GM21423 (cell line): ENCODE measurements around the gene HRH3.

Experiments
- ATAC-seq: cut with Tn5 transposase; IDR thresholded peaks from one replicate; pipeline ENCODE4 v1.9.1; 2021; ENCODE audit warnings: mild to moderate bottlenecking, moderate library complexity; ENCODE audit not compliant: unreplicated experiment

HRH3 gene

DNA sequence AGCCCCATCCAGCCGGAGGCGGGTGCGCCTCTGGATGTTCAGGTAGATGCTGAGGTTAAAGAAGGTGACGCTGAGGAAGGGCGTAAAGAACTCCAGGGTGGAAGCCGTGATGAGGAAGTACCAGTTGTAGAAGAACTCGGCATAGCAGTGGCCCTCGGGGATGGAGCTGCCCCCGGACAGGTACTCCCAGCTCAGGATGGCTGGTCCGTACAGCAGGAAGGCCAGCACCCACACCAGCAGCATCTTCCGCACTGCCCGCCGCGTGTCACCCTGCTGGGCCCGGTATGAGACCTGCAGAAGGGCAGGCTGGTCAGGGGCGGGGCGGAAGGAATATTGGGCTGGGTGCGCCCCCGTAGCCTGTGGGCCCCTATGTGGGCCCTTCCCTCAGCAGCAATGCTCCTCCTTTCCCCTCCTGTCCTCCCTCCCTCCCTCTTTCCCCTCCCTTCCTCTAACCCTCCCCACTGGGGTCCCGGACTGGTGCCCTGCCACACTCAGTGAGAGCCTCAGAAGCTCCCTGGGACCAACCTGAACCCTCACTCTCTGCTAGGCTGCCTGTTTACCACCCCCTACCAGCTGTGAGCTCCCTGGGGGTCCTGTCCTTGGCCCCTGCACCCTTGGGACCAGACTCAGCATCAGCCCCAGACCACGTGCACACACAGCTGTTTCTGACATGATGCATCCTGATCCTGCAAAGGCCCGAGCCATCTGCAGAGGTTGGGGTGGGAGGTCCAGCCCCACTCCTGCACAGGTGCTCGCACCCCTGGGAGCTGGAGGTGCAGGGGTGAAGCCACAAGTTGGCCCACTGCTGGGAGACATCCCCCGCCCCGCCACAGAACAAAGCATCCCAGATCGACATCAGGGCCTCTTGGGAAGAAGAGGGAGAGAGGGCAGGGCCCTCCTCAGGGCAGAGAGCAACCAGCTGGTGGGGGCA is 3.2 kb downstream of the HRH3 start:
- no peak for ATAC-seq

DNA sequence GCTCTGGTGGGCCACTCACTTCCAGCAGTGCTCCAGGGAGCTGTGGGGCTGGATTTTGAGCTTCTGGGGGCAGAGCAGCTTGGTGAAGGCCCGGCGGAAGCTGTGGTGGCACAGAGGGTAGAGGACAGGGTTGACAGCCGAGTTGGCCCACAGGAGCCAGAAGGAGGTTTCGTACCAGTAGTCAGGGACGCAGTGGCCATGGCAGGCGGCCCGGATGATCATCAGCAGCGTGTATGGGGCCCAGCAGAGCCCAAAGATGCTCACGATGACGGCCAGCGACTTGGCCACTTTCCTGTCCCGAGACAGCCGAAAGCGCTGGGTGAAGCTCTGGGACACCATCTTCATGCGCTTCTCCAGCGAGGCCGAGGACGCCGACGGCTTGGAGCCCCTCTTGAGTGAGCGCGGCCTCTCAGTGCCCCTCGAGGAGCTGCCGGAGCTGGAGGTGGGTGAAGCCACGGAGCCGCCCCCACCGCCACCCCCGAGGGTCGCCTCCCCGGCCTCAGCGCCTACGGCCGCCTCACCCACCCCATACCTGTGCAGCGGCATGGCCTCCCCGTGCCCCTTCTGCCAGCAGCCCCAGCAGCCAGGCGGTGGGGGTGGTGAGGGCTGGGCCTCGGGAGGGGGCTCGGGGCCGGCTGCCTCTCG is 4.0 kb downstream of the HRH3 start:
- ATAC-seq, result no peak

- no peak for ATAC-seq
Measured at GRCh38 chr20:62215020-62215990, 4.8 kb downstream of the HRH3 start.

GRCh38 chr20:62214067-62214466 is 6.0 kb downstream of the HRH3 start:
- ATAC-seq, result no peak

DNA sequence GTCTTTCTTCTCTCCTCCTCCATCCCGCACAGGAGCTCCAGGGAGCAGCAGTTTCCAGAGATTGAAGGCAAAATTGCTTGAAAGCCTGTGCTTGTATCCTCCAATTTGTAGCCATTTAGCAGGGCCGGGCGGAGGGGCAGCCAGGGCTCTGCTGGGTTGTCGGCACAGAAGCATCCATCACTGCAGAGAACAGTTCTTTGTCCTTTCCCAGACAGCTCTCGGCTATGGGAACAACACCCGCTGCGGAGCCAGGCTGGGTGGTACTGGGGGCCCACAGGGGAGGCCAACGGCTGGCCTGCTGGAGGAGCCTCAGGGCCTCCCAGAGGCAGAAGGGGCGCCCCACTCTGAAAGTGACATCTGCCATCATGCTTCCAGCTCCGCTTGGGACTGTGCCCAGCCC is 7.8 kb downstream of the HRH3 start:
- ATAC-seq, result no peak

- no peak for ATAC-seq
Measured at GRCh38 chr20:62211769-62212288, 8.2 kb downstream of the HRH3 start.

- ATAC-seq, result no peak
Measured at GRCh38 chr20:62211216-62211615, 8.9 kb downstream of the HRH3 start.

- no peak for ATAC-seq
Measured at GRCh38 chr20:62210496-62210855, 9.6 kb downstream of the HRH3 start.

GRCh38 chr20:62209850-62210495 is 10.1 kb downstream of the HRH3 start:
- ATAC-seq, result no peak

- ATAC-seq, result no peak
Measured at GRCh38 chr20:62208795-62209755, 11.0 kb downstream of the HRH3 start.

- ATAC-seq, result no peak
Measured at GRCh38 chr20:62208061-62208794, 11.8 kb downstream of the HRH3 start.

- no peak for ATAC-seq
Measured at GRCh38 chr20:62206388-62206775, 13.7 kb downstream of the HRH3 start.

- no peak for ATAC-seq
Measured at GRCh38 chr20:62205618-62206387, 14.3 kb downstream of the HRH3 start.

DNA sequence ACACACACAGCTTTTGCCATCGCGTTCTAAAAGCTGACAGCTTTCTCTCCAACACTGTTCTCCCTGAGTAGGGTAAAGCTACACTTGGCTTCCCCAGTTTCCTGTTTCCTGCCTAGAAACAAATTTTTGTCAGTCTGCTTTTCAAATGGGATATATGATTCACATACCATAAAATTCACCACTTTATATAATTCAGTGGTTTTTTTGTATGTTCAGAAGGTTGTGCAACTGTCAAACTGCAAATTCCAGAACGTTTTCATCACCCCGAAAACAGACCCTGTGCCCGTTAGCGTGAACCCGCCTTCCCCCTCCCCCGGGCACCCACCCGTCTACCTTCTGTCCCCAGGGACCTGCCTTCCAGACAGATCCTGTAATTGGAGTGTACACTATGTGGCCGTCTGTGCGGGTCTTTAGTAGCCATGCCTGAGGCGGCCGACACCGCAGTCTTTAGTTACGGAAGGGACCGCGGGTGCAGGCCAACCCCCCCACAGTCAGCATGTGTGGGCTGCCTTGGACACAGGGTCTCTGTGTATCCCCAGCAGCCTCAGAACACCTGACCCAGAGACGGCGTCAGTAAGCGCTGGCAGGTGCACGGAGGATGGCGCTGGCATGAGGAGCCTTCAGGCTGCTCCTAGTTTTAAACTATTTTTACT is 16.6 kb downstream of the HRH3 start:
- no peak for ATAC-seq

DNA sequence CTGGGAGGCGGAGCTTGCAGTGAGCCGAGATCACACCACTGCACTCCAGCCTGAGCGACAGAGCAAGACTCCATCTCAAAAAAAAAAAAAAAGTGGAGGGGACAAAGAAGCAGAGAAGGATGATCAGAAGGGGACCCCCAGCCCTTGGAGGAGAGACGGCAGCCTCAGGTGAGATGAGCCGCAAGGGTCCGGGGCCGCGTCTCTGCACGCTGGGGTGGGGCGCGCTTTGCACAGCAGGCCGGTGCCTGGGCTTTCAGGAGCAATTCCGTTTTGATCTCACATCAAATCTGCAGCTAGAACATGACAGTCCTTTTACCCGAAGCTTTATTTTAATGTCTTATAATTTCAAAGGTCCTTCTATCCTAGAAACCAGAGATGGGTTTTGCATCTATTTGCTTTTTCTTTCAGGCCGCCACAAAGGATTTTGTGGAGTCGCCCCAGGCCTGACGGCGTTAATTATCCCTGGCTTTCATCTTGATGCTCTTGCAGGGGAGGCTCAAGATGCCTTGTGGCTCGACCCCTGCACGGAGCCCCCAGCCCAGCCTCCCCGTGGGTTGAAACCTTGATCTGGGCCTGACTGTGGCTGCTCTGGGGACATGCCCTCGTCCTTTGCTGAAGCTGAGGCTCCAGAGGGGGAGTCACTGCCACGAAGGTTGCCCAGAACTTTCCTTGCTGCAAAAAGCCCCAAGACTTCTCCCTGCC is 17.3 kb downstream of the HRH3 start:
- no peak for ATAC-seq

GRCh38 chr20:62202083-62202395 is 18.0 kb downstream of the HRH3 start:
- no peak for ATAC-seq
